Stimulated activated CD4-positive, alpha-beta T cell treated with anti-CD3 and anti-CD28 coated beads, Interleukin-15, amount 100 ng/mL, for 1 hour (primary cell): ENCODE data around the gene C1orf21.

Experiments used
- DNase-seq, 2 donors: peaks; one replicate each; pipeline ENCODE4 v3.0.0-alpha.2; 2020; ENCODE audit warnings: low read depth in 1 of 2, low spot score in 1 of 2

Gene C1orf21

DNA sequence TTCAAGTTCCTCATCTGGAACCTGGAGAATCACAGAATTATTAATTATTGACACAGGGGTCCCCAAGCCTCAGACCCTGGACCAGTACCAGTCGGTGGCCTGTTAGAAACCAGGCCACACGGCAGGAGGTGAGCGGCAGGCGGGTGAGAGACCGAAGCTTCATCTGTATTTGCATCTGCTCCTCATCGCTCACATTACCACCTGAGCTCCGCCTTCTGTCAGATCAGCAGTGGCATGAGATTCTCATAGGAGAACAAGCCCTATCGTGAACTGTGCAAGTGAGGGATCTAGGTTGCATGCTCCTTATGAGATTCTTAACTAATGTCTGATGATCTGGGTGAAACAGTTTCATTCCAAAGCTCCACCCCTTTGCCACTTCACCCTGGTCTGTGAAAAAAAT, 125.9 kb downstream of the C1orf21 start:
- no peak for DNase-seq

DNA sequence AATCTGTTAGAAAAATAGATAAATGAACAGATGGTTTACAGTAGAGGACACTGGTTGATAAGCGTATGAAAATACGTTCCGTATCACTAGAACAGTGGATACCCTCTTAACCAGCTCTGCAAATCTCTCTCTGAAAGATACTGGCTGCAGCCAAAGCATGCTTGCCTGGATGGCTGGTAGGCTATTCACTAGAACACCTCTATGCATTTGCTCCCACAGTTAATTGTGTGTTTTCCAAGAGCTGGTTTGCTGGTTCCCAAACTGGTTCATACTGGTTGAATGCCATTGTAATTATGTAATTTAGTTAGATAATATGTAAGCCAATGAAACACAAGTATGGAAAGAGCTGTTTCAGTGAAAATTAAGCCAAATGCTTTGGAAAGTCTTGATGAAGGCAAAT, 126.6 kb downstream of the C1orf21 start:
- DNase-seq, result no peak

DNA sequence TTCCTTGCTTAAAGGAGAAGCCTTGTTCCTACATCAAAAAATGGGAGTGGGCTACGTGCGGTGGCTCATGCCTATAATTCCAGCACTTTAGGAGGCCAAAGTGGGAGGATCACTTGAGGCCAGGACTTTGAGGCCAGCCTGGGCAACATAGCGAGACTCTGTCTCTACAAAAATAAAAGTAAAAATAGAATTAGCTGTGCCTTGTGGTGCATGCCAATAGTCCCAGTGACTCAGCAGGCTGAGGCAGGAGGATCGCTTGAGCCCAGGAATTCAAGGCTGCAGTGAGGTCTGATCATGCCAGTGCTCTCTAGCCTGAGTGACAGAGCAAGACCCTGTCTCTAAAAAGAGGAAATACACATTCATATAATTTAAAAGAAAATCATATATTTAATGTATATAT, 127.1 kb downstream of the C1orf21 start:
- no peak for DNase-seq

DNA sequence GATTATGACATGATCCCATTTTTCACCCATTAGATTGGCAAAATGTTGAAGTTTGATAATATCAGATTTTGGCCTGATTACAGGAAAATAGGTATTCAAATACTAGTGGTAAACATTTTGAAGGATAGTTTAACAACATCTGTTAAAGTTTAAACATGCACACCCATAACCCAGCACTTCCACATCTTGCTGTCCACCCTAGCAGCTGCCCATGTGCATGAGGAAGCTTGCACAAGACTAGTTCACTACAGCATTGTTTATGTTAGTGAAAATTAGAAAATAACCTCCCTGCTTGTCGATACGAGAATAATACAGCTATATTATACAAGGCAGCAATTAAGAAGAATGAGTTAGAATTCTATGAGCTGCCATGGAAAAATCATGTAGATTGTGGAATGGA, 127.6 kb downstream of the C1orf21 start:
- no peak for DNase-seq

DNA sequence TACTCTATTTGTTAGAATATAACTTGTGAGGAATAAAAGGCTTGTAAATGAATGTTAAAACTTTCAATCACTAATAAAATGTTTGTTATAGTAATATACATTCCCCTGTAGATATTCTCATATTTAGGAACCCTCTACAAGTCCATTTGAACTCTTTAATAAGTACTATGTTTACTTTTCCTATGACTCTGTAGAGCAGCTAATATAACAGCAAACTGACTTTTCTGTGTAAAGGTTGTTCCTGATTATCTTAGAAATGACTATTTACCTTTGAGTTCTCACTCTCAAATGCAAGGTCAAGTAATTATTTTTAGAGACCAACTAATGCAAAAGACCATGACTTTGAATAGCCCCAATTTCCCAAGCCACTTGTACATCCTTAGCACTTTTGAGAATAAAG, 130.3 kb downstream of the C1orf21 start:
- DNase-seq, result no peak

DNA sequence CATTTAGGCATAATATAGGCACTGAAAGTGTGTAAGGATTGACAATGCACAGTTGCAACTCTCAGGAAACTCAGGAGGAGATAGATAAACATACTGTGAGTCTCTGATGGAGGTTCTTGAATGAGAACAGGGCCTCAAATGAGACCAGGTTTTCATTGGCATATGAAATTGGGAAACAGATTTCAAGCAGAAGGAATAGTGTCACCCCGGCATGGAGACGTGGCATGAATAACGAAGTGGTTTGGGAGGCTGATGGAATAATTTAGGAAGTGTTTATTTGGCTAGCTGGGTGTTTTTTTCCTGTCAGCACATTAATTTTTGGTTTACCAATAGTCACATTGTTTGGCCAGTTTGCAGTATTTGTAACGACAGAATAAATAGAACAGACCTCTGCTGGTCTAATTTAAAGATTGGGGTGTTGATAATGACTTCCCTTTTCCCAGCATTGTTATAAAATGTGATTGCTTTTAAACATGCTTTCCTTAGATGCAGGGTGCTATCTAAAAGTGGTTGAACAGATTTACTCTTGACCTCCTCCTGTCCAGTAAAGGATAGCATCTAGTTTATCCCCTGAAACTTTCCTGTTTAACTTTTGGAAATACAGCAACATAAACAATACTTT, 132.0 kb downstream of the C1orf21 start:
- DNase-seq, result no peak

DNA sequence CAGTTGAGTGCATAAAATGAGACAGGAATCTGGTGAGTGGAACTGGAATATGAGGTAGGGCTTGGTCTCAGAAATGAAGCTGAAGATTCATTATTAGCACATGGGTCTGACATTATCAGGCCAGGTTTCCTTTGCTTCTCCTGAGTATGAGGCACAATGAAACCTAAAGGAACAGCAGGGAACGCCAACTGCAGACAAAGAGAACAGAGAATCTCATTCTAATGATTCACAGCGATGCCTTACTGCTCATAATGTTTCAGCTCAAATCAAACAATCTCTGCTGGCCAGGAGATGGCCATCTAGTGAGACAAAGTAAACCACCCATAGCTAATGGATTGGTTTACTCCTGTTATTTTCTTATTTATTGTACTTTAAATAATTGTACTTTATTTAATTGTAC, 133.5 kb downstream of the C1orf21 start:
- DNase-seq, result no peak

DNA sequence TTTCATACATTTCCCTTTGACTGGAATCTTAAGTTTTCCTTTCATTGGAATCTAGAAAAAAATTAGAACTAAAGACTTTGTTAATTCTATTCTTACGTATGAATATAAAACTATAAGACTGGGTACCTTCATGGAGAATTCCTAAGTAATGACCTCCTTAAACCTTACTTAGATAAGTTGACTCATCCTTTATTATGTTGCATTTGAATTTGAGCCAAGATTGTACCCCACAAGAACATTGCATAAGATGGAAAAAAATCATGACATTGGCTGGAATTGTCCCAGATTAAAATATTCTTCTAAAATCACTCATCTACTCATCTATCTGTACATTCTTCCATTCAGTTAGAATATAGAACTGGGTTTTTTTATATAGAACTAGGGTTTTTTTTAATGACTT, 137.4 kb downstream of the C1orf21 start:
- no peak for DNase-seq

DNA sequence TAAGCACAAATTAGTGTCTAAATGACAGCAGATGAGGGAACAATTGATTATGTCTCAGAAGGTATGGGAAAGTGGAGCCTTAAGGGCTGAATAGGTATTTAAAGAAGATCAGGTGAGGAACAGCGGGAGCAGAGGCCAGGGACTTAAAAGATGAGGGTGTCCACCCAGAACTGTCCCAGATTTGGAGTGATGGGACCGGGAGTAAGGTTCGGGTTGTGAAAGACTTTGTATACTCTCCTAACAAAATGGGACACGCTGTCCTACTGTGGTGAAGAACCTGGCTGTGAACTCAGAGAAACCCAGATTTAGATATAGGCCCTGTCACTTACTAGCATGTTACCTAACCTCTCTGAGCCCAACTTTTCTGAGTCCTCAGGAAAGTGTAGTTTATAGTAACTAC, 140.6 kb downstream of the C1orf21 start:
- DNase-seq, result no peak

DNA sequence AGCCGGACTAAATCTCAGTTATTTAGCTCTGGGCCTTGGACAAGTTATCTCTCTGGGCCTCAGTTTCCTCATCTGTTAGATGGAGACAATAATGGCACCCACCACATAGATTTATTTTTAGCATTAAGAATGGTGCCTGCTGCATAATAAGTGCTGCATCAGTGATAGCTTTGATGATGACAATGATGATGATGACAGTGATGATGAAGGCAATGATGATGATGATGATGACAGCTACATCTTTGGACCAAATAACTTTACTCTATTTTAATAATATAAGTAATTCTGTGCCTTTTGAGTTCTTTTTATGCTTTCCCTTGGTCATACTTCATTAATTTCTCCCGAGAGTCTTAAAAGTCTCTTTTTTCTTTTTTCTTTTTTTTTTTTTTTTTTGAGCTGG, 143.4 kb downstream of the C1orf21 start:
- DNase-seq, result no peak

DNA sequence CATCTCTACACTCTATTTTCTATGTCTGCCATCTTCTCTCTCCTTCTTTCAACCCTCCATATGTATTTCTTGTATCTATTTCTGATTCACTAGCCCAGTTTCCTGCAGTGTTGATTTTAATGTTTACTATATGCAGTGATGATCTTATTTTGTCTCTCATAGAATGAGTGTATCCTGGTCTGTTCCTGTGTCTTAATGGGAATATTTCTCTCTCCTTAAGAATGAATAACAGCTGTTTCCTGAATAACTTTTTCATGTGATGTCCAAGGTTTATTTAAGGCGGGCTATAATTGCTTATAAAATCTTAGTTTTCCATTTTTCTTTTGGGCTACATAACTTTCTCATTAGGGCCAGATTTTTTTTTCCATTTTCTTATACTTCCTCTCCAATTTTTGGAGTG, 144.5 kb downstream of the C1orf21 start:
- DNase-seq, result no peak

DNA sequence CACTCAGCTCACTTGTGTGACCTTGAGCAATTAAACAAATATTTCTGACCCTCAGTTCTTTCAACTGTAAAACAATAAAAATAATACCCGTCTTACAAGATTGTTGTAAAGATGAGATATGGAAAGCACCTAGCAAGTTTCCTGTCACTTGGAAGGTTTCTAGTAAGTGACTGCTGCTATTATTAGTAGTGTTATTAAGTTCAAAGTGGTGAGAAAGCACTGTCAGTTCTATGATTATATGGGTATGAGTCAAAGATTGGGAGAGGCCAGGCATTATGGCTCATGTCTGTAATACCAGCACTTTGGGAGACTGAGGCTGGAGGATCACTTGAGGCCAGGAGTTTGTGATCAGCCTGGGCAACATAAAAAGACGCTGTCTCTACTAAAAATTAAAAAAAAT, 145.4 kb downstream of the C1orf21 start:
- DNase-seq, result no peak

DNA sequence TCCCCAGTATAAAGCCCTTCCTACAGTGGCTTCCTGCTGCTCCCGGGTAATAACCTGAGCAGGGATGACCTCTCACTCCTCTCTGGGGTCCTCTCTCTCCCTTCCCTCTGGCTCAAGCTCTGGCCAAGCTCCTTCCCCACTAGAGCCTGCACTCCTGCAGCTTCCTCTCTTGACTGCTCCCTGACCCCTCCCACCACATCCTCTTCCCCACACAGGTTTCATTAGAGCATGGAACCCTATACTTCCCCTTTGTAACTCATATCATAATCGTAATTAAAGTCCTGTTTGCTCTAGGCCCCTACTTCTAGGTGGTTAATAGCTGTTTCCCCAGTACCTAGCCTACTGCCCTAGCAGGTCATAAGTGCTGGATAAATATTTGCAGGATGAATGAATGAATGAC, 146.2 kb downstream of the C1orf21 start:
- no peak for DNase-seq

DNA sequence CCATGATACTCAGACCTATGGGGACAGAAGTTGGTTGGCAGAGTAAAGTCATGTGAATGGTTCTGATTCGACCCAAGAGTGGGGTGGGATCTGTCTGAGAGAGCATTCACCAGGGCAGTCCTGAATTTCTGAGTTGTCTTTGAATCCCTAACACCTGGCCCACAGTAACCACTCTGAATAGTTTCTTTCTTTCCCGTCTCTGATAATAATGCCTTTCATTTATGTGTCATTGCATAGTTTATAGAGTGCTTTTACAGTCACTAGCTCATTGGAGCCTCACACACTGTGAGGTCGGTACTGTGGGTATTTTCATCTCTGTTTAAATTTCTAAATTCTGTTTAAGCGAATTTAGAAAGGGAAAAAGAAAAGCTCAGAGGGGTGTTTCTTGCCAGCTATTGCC, 147.1 kb downstream of the C1orf21 start:
- DNase-seq, result no peak

DNA sequence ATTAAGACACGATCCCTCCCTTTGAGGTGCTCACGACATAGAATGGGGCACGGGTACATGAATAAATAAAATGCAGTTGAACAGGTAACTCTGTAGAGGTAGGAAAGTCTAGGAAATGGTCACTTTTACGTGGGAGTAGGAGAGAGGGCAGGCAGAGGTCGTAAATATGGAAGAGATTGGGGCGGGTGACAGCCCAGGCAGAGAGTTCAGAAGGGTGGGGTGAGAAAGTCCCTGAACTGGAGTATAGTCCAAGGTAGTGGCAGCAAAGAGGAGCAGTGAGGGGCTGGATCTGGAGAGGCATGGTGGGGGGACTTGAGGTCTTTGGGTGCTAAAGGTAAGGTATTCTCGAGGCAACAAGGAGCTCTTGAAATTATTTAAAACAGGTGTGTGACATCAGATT, 147.9 kb downstream of the C1orf21 start:
- no peak for DNase-seq

DNA sequence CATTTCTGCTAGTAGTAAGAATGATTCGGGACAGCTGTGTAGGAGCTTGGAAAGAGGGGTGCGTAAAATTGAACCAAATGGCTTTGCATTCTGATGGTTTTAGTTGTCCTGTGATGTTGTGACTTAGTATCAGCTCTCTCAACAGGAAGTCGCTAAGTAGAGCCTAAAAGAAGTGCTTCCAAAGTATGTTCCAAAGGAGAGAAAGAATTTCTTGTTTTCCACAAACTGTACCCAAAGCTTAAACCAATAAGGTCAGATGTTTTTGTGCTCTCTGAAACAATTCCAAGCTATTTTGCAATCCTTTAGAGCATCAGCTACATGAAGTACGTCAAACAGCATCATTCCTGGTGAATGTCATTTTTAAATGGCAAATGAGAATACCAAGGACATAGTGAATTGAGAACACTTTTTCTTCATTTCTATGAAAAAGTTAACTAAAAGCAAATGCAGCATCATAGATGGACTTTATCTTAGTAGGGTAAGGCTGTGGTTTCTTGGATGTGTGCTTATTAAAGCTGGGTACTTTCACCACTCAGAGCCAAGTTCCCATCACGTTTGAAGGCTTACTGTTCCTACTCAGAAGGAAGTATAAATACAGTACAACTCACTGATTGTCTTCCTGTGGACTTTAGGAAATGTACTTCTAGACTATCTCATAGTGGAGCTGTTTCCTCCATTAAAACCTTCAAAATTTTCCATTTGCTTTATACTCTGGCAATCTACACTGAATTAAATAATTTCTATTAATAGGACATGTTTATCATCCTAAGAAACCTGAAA, 148.6 kb downstream of the C1orf21 start:
- no peak for DNase-seq

DNA sequence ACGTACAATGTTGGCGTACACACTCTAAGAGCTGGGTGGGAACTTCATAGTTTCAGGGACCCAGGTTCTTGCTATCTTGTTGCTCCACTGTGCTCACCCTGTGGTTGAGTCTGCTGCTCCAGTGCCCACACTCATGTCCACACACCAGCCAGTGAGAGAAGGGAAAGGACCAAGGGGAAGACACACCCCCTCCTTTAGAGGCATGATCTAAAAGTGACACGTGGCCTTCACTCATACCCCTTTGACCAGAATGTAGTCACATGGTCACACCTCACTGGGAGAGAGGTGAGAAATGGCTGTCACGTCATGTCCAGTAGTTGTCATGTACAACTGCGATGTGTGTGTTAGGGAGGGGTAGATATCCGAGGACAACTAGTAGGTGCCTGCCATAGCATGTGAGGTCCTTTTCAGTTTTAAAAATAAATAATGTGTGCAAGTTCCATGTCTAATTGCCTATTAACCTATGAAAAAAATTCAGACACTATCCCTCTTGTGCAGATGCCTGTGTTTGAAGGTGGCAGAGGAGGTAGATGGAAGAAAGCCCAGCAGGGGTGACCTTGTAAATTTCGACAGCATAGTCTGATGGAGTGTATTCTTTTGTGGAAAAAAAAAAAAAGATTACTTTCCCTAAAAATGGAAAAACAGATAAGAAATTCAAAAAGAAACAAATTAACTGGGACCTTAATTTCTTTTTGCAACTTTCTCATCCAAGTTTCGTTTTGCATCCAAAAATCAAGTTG, 149.6 kb downstream of the C1orf21 start:
- DNase-seq, result no peak

DNA sequence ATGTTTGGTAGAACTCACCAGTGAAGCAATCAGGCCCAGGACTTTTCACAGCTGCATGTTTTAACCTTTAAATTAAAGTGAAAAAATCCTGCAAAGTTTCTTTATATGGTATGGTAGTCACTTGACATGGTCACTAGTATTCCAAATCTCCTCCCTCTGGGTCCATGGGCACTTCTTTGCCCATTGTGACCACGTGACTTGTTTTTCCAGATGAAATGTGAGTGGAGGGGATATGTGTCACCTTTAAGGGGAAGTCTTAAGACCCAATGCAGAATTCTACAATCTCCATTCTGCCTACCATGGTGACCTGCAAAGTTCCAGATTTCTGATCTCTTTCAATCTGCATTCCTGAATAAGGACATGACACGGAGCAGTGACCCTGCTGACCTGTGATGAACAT, 152.8 kb downstream of the C1orf21 start:
- no peak for DNase-seq

DNA sequence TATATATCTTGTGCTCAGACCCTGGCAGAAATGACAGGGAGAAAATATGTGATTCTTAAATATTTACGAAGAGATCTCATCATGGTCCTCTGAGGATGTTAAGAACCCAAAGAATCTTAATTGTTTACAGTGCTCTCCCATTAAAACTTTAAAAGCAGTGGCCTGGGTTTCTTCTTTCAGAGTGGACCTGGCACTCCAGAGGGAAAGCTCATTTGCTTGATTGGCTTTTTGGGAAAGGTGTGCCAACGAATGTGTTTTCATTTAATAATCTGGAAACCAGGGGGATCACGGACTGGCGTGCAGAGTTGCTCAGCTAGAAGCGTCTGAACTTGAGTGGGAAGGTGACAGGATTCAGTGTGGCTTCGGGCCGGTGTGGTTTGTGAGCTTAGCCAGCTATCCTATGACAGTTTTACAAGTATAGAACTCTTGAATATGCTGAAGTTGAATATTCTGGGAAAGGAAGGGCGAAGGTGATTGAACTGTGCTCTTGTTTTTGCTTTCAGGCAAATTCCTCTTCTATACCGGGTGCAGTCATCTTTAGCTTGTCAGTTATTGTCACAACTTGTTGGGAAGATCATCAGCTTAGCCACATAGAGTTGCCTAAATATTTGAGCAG, 154.8 kb downstream of the C1orf21 start:
- no peak for DNase-seq

DNA sequence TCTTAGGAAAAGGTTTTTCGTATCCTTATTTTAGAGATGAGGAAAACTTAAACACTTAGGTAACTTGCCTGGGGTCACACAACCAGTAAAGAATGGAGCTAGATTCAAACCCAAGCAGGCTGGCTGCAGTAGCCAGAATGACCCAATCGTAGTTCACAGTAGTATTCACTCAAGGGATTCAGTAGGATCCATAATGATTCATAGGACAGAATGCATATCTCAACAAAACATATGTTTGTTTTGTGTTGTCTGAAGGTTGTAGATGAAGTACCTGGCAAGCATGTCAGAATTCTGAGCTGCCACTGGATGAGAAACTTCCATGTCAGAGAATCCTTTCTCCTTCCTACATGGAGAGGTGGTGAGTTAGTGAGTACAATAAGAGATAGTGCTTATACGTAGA, 155.5 kb downstream of the C1orf21 start:
- no peak for DNase-seq

DNA sequence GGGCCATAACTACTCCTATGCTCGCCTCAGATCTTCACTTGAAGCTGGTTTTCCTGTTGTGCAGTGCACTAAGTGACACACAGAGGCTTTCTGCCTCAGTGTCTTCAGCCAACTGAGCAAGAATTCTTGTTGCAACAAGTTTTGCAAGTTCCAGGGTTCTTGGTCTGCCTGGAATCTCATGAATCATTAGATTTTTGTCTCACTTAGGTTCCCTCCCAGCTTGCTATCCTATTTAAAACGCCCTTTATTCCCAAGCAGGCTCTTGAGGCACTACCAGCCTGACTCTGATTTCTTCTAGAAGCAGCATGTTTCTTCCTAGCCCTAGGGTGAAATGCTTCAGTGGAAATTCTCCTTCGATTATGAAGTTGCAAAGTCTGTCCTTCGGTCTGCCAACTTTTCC, 158.8 kb downstream of the C1orf21 start:
- DNase-seq, result no peak

DNA sequence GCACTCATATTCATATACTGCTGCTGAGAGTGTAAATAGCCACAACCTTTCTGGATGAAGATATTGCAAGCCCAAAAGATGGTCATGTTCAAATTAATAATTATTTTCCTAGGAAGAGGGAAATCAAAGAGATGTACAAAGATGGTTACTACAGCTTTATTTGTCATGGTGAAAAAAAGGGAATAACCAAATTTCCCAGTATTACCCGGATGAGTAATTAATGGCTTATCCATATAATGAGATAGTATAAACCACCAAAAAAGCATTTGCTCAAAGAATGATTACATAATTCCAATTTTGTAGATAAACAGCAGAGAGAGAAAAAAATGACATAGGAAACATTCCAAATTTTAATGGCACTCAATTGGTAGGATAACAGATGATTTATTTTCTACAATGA, 165.6 kb downstream of the C1orf21 start:
- DNase-seq, result no peak
